Spleen (tissue), 11 donors: ENCODE results near the gene ZNF236. TPM values are rescaled to one million over a fixed set of nuclear protein-coding genes. Genes with fewer than 3 reads are reported as not detected.

Experiments
- DNase-seq: peaks from one replicate; pipeline ENCODE4 v3.0.0-alpha.2; 2020
- H3K27ac ChIP-seq, 8 donors: fragments of 200-600 bp; sonication (generic) in 7 of 8; 1 replicate in 4 of 8; 2 replicates in 4 of 8; pipeline versions ENCODE4 v1.5.0 to v1.8.0; 2016 to 2021; ENCODE audit warnings: inconsistent platforms in 4 of 8, mild to moderate bottlenecking in 4 of 8, moderate library complexity in 1 of 8
- H3K27me3 ChIP-seq, 7 donors: fragments of 200-600 bp; sonication (generic) in 6 of 7; replicated peaks in 1 of 7; 1 replicate in 4 of 7; 2 replicates in 3 of 7; pipeline versions ENCODE4 v1.5.0 to v1.8.0; 2016 to 2021; ENCODE audit warnings: inconsistent platforms in 3 of 7, mild to moderate bottlenecking in 1 of 7
- H3K36me3 ChIP-seq, 6 donors: fragments of 200-600 bp; sonication (generic) in 5 of 6; 1 replicate in 4 of 6; 2 replicates in 2 of 6; pipeline versions ENCODE4 v1.5.0 to v1.8.0; 2016 to 2021; ENCODE audit warnings: inconsistent platforms in 2 of 6
- H3K4me1 ChIP-seq, 6 donors: fragments of 200-600 bp; sonication (generic) in 5 of 6; 1 replicate in 3 of 6; 2 replicates in 3 of 6; pipeline versions ENCODE4 v1.5.0 to v1.8.0; 2016 to 2021; ENCODE audit warnings: inconsistent platforms in 3 of 6
- H3K4me3 ChIP-seq, 8 donors: fragments of 200-600 bp; sonication (generic) in 7 of 8; 1 replicate in 4 of 8; 2 replicates in 4 of 8; pipeline versions ENCODE4 v1.5.0 to v1.8.0; 2016 to 2021; ENCODE audit warnings: inconsistent platforms in 4 of 8, mild to moderate bottlenecking in 4 of 8, moderate library complexity in 2 of 8
- H3K9me3 ChIP-seq, 8 donors: fragments of 200-600 bp; sonication (generic) in 7 of 8; 1 replicate in 4 of 8; 2 replicates in 4 of 8; pipeline versions ENCODE4 v1.5.0 to v1.8.0; 2016 to 2021; ENCODE audit warnings: inconsistent platforms in 4 of 8
- POLR2A ChIP-seq, 3 donors: fragments of 450-650 bp; IDR thresholded peaks; one replicate each; pipeline ENCODE4 v1.5.1; 2017; ENCODE audit warnings: antibody characterized with exemption in 3 of 3, mild to moderate bottlenecking in 1 of 3
- POLR2AphosphoS5 ChIP-seq, 3 donors: sonication (generic); formaldehyde crosslinking; IDR thresholded peaks; one replicate each; pipeline ENCODE4 v1.5.1; 2017; ENCODE audit warnings: antibody characterized with exemption in 3 of 3
- WGBS, 5 donors: extraction: QIAGEN DNeasy Blood & Tissue Kit in 3 of 5; methylation state at CpG; one replicate each; pipeline versions ENCODE4 v1.1.5 to v1.1.7; 2013 to 2018; 5-methylcytosine and 5-hydroxymethylcytosine counted together
- intact Hi-C: fragments of 100-400 bp; cut with DNase I; formaldehyde crosslinking; loops from one replicate; pipeline ENCODE4 v1.15.0; 2023; ENCODE audit warnings: low total_unique reads
- polyA plus RNA-seq, 3 donors: library from polyadenylated mRNA; stranded (reverse); fragments of 200-250 nt; gene quantifications; one replicate each; pipeline ENCODE4 v1.2.1, GENCODE V29; 2013
- total RNA-seq, 7 donors: library from RNA; depleted of rRNA in 3 of 7; stranded (reverse); fragments of >200 nt in 3 of 7; fragmentation: NEBNext Ultra II Directional in 4 of 7; extraction: Animal tissue kit (Norgen Biotek cat#: 25700) in 4 of 7; gene quantifications; one replicate each; pipeline versions ENCODE4 v1.1.0 to v1.2.1, GENCODE V29; 2016 to 2021
- TF ChIP-seq, protein P1 (sequence below), 11 experiments: fragments of 200-600 bp in 7 of 11; fragments of 450-650 bp in 4 of 11; sonication (generic) in 4 of 11; IDR thresholded peaks in 8 of 11; conservative IDR thresholded peaks in 3 of 11; 1 replicate in 7 of 11; 2 replicates in 4 of 11; pipeline versions ENCODE4 v1.4.0 to v1.8.0; 2016 to 2021; ENCODE audit warnings: antibody characterized with exemption in 11 of 11, inconsistent platforms in 4 of 11, mild to moderate bottlenecking in 1 of 11
- donor health status: healthy with polysubstance abuse.
- donor health status: DM: no; HTN: no; CAD: no; lungs with moderate emphysema.
- donor health status: DM: no; HTN: no; CAD: no.
- donor health status: Bipolar disorder and iron deficiency.
- donor health status: healthy.
- donor health status: DM: no; HTN: no; CAD: no.
- donor health status: DM: yes; HTN: yes; CAD: no.

ZNF236 gene
- total and polyA plus RNA-seq, 10 donors, result 1.5 to 25.4 (median 19.9) TPM

DNA sequence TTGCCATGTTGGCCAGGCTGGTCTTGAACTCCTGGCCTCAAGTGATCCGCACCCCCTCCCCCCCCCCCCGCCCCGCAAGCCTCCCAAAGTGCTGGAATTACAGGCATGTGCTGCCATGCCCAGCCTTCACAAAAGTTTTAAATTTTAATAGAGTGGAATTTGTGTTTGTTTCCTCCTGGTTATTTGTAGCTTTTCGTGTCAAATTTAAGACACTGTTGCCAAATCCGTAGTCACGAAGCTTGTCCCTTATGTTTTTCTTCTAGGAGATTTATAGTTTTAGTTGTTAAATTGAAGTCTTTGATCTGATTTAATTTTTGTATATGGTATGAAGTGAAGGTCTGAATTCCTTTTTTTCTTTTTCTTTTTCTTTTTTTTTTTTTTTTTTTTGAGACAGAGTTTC, 14.7 kb downstream of the ZNF236 start:
- no peaks in the 10 kb centered on the region for H3K27me3 ChIP-seq
- TF ChIP-seq POLR2AphosphoS5 (IDR thresholded peaks at IDR 0.05) (no peak), POLR2A (IDR thresholded peaks at IDR 0.05) (no peak)
- TF ChIP-seq, protein P1, sequence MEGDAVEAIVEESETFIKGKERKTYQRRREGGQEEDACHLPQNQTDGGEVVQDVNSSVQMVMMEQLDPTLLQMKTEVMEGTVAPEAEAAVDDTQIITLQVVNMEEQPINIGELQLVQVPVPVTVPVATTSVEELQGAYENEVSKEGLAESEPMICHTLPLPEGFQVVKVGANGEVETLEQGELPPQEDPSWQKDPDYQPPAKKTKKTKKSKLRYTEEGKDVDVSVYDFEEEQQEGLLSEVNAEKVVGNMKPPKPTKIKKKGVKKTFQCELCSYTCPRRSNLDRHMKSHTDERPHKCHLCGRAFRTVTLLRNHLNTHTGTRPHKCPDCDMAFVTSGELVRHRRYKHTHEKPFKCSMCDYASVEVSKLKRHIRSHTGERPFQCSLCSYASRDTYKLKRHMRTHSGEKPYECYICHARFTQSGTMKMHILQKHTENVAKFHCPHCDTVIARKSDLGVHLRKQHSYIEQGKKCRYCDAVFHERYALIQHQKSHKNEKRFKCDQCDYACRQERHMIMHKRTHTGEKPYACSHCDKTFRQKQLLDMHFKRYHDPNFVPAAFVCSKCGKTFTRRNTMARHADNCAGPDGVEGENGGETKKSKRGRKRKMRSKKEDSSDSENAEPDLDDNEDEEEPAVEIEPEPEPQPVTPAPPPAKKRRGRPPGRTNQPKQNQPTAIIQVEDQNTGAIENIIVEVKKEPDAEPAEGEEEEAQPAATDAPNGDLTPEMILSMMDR (IDR thresholded peaks at IDR 0.05 in 8 of 11, conservative IDR thresholded peaks at IDR 0.05 in 3 of 11), result no peak
- no peaks in the 10 kb centered on the region for H3K9me3 ChIP-seq
- H3K27ac ChIP-seq, result no peak overlapping the region
- intact Hi-C loops, result no loop called here
- H3K36me3 ChIP-seq, result no peaks in the 10 kb centered on the region
- no peak overlapping the region for H3K4me3 ChIP-seq
- WGBS, 5 donors, result 94 to 99% (median 95%) methylated on average over 5 to 6 of the region's 6 CpGs
- no peak for DNase-seq
- H3K4me1 ChIP-seq, result peaks cover 0 to 6% (median 0%) of the 10 kb centered on the region in 6 donors

DNA sequence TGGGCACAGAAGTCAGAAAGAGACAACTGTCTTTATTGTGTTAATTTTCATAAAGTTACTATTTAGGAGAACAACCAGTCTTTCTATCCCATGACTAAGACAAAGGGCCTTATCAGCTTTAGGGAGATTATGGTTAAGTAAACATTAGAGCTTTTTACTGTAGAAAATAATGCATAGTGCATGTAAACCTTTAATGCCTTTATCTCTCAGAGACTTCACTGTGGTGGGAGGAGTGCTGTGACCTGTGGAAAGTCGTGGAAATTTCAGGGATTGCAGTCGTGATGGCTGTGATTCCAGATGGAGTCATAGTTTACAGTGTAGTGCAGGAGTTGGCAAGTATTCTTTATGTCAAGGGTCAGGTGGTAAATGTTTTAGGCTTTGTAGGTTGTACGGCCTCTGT, 15.8 kb downstream of the ZNF236 start:
- intact Hi-C loops, result no loop called here
- DNase-seq, result no peak
- no peak overlapping the region for H3K27ac ChIP-seq
- no peak overlapping the region for H3K4me3 ChIP-seq
- H3K27me3 ChIP-seq, result no peaks in the 10 kb centered on the region
- no peak for TF ChIP-seq POLR2A (IDR thresholded peaks at IDR 0.05)
- TF ChIP-seq POLR2AphosphoS5 (IDR thresholded peaks at IDR 0.05), result no peak
- TF ChIP-seq, protein P1 (IDR thresholded peaks at IDR 0.05 in 8 of 11, conservative IDR thresholded peaks at IDR 0.05 in 3 of 11), result no peak
- H3K4me1 ChIP-seq, result peaks cover 0 to 6% (median 0%) of the 10 kb centered on the region in 6 donors
- 81 to 90% (median 85%) methylated on average over 3 of the region's 3 CpGs for WGBS, 5 donors
- no peaks in the 10 kb centered on the region for H3K9me3 ChIP-seq
- H3K36me3 ChIP-seq, result no peaks in the 10 kb centered on the region

- H3K27ac ChIP-seq, result no peak overlapping the region
- 80 to 89% (median 86%) methylated on average over 4 of the region's 4 CpGs for WGBS, 5 donors
- DNase-seq, result no peak
- peaks cover 0 to 6% (median 0%) of the 10 kb centered on the region in 6 donors for H3K4me1 ChIP-seq
- TF ChIP-seq, protein P1 (IDR thresholded peaks at IDR 0.05 in 8 of 11, conservative IDR thresholded peaks at IDR 0.05 in 3 of 11), result no peak
- no peak for TF ChIP-seq POLR2AphosphoS5 (IDR thresholded peaks at IDR 0.05)
- TF ChIP-seq POLR2A (IDR thresholded peaks at IDR 0.05), result no peak
- H3K4me3 ChIP-seq, result no peak overlapping the region
- no peaks in the 10 kb centered on the region for H3K36me3 ChIP-seq
- H3K27me3 ChIP-seq, result no peaks in the 10 kb centered on the region
- intact Hi-C loops, result no loop called here
- H3K9me3 ChIP-seq, result no peaks in the 10 kb centered on the region
Measured at GRCh38 chr18:76839086-76839794, 16.9 kb downstream of the ZNF236 start.

GRCh38 chr18:76842837-76843530, 20.6 kb downstream of the ZNF236 start:
- no peak for TF ChIP-seq POLR2AphosphoS5 (IDR thresholded peaks at IDR 0.05)
- TF ChIP-seq, protein P1 (IDR thresholded peaks at IDR 0.05 in 8 of 11, conservative IDR thresholded peaks at IDR 0.05 in 3 of 11), result no peak
- no peak for TF ChIP-seq POLR2A (IDR thresholded peaks at IDR 0.05)
- Histone ChIP-seq H3K27me3 (no peaks in the 10 kb centered on the region), H3K4me3 (no peak overlapping the region), H3K27ac (no peak overlapping the region), H3K36me3 (no peaks in the 10 kb centered on the region), H3K9me3 (no peaks in the 10 kb centered on the region), H3K4me1 (peaks cover 0 to 8% (median 0%) of the 10 kb centered on the region in 6 donors)
- intact Hi-C loops, result no loop called here
- 92 to 96% (median 95%) methylated on average over 6 of the region's 6 CpGs for WGBS, 5 donors
- no peak for DNase-seq
